Astrocyte of the spinal cord (primary cell): Measurements from ENCODE around the gene GNA12.

Experiments
- DNase-seq: peaks from one replicate; pipeline ENCODE4 v3.0.0; 2011; ENCODE audit warnings: low read depth, low spot score
- H3K4me3 ChIP-seq: 2 replicates; pipeline ENCODE4 v1.5.1; 2011; ENCODE audit warnings: low read depth, mild to moderate bottlenecking, low read length, moderate library complexity
- CTCF ChIP-seq: IDR thresholded peaks from 2 replicates; pipeline ENCODE4 v1.5.1; 2012; ENCODE audit warnings: low read depth, mild to moderate bottlenecking, low read length, inconsistent platforms
- in situ Hi-C: cut with HindIII; loops from 2 replicates; pipeline ENCODE4 v1.10.0; 2017; ENCODE audit warnings: low sequenced_read_pairs

GNA12 gene

GRCh38 chr7:2689343-2689847 lies 154.7 kb downstream of the GNA12 start:
- no peak overlapping the region for H3K4me3 ChIP-seq
- in situ Hi-C loops: no loop called here
- DNase-seq: no peak
- no peak for TF ChIP-seq CTCF

GRCh38 chr7:2688409-2689342 lies 155.4 kb downstream of the GNA12 start:
- DNase-seq: no peak
- TF ChIP-seq CTCF: no peak
- H3K4me3 ChIP-seq: no peak overlapping the region
- in situ Hi-C loops: no loop called here

GRCh38 chr7:2687881-2688318 lies 156.2 kb downstream of the GNA12 start, which contains the start of gene AMZ1:
Gene AMZ1, plus strand, starts transcription at chr7:2688202. Its CDS starts 12,250 bp downstream, at chr7:2700452.
- no peak for DNase-seq
- in situ Hi-C loops: no loop called here
- TF ChIP-seq CTCF: no peak
- no peak within 1 kb of the TSS for H3K4me3 ChIP-seq

GRCh38 chr7:2687338-2687869 lies 156.7 kb downstream of the GNA12 start:
- in situ Hi-C loops: no loop called here
- no peak overlapping the region for H3K4me3 ChIP-seq
- no peak for TF ChIP-seq CTCF
- no peak for DNase-seq

- H3K4me3 ChIP-seq: no peak overlapping the region
- no peak for TF ChIP-seq CTCF
- in situ Hi-C loops: no loop called here
- no peak for DNase-seq
Observed at GRCh38 chr7:2686101-2686500, 158.0 kb downstream of the GNA12 start.

GRCh38 chr7:2684501-2684900 lies 159.6 kb downstream of the GNA12 start:
- TF ChIP-seq CTCF: no peak
- no peak for DNase-seq
- no peak overlapping the region for H3K4me3 ChIP-seq
- in situ Hi-C loops: no loop called here
